ENCODE measurements around the gene SLC4A4. TPM values are rescaled to one million over a fixed set of nuclear protein-coding genes. Genes with fewer than 3 reads are reported as not detected.

SLC4A4 gene
- total RNA-seq, 1 donor from 2014 or later, result 281 TPM

GRCh38 chr4:71476240-71476639 lies 137.4 kb downstream of the SLC4A4 start:
- no peak for DNase-seq (ENCODE audit: low spot score, unreplicated experiment)
- no peaks in the 10 kb centered on the region for H3K9me3 Mint-ChIP-seq (ENCODE audit: low read depth)
- H3K4me1 Mint-ChIP-seq (ENCODE audit: low read depth), result peaks cover 1% of the 10 kb centered on the region
- no peak for TF ChIP-seq CTCF (IDR thresholded peaks at IDR 0.05; ENCODE audit: unreplicated experiment)
- H3K27ac Mint-ChIP-seq, result no peak overlapping the region
- no peak overlapping the region for H3K4me3 Mint-ChIP-seq (ENCODE audit: low read depth)
- H3K36me3 Mint-ChIP-seq (ENCODE audit: insufficient read depth), result peaks cover 46% of the 10 kb centered on the region
- H3K27me3 Mint-ChIP-seq, result no peaks in the 10 kb centered on the region

- no peak for DNase-seq (ENCODE audit: low spot score, unreplicated experiment)
- no peak overlapping the region for H3K4me3 Mint-ChIP-seq (ENCODE audit: low read depth)
- H3K9me3 Mint-ChIP-seq (ENCODE audit: low read depth), result peaks cover 17% of the 10 kb centered on the region
- no peak for TF ChIP-seq CTCF (IDR thresholded peaks at IDR 0.05; ENCODE audit: unreplicated experiment)
- H3K36me3 Mint-ChIP-seq (ENCODE audit: insufficient read depth), result peaks cover 53% of the 10 kb centered on the region
- H3K4me1 Mint-ChIP-seq (ENCODE audit: low read depth), result peaks cover 7% of the 10 kb centered on the region
- no peaks in the 10 kb centered on the region for H3K27me3 Mint-ChIP-seq
- H3K27ac Mint-ChIP-seq, result peak overlapping the region; percentile 56
These were observed 147.9 kb downstream of the SLC4A4 start for GRCh38 chr4:71486550-71487343.

- H3K27ac Mint-ChIP-seq, result peak overlapping the region; percentile 70
- peaks cover 17% of the 10 kb centered on the region for H3K9me3 Mint-ChIP-seq (ENCODE audit: low read depth)
- H3K36me3 Mint-ChIP-seq (ENCODE audit: insufficient read depth), result peaks cover 50% of the 10 kb centered on the region
- no peak for DNase-seq (ENCODE audit: low spot score, unreplicated experiment)
- peaks cover 7% of the 10 kb centered on the region for H3K4me1 Mint-ChIP-seq (ENCODE audit: low read depth)
- no peak for TF ChIP-seq CTCF (IDR thresholded peaks at IDR 0.05; ENCODE audit: unreplicated experiment)
- no peak overlapping the region for H3K4me3 Mint-ChIP-seq (ENCODE audit: low read depth)
- no peaks in the 10 kb centered on the region for H3K27me3 Mint-ChIP-seq
These were observed 148.6 kb downstream of the SLC4A4 start for GRCh38 chr4:71487344-71487920.

- H3K4me1 Mint-ChIP-seq (ENCODE audit: low read depth), result peaks cover 22% of the 10 kb centered on the region
- no peak overlapping the region for H3K4me3 Mint-ChIP-seq (ENCODE audit: low read depth)
- H3K9me3 Mint-ChIP-seq (ENCODE audit: low read depth), result no peaks in the 10 kb centered on the region
- no peaks in the 10 kb centered on the region for H3K27me3 Mint-ChIP-seq
- H3K36me3 Mint-ChIP-seq (ENCODE audit: insufficient read depth), result peaks cover 38% of the 10 kb centered on the region
- no peak overlapping the region for H3K27ac Mint-ChIP-seq
- no peak for DNase-seq (ENCODE audit: low spot score, unreplicated experiment)
- TF ChIP-seq CTCF (IDR thresholded peaks at IDR 0.05; ENCODE audit: unreplicated experiment), result no peak
These were observed 155.7 kb downstream of the SLC4A4 start for GRCh38 chr4:71494539-71494938.

GRCh38 chr4:71495454-71495853 lies 156.6 kb downstream of the SLC4A4 start:
- Mint-ChIP-seq H3K36me3 (ENCODE audit: insufficient read depth) (peaks cover 44% of the 10 kb centered on the region), H3K9me3 (ENCODE audit: low read depth) (no peaks in the 10 kb centered on the region), H3K4me3 (ENCODE audit: low read depth) (no peak overlapping the region), H3K4me1 (ENCODE audit: low read depth) (peaks cover 22% of the 10 kb centered on the region), H3K27ac (no peak overlapping the region), H3K27me3 (no peaks in the 10 kb centered on the region)
- DNase-seq (ENCODE audit: low spot score, unreplicated experiment), result no peak
- no peak for TF ChIP-seq CTCF (IDR thresholded peaks at IDR 0.05; ENCODE audit: unreplicated experiment)

Measured in progenitor cell of endocrine pancreas (in vitro differentiated cells).